Measurements from ENCODE around the gene MTRFR. TPM values are rescaled to one million over a fixed set of nuclear protein-coding genes. Genes with fewer than 3 reads are reported as not detected.

The MTRFR gene
- total RNA-seq, 1 donor from 2014 or later = 5.4 TPM

DNA sequence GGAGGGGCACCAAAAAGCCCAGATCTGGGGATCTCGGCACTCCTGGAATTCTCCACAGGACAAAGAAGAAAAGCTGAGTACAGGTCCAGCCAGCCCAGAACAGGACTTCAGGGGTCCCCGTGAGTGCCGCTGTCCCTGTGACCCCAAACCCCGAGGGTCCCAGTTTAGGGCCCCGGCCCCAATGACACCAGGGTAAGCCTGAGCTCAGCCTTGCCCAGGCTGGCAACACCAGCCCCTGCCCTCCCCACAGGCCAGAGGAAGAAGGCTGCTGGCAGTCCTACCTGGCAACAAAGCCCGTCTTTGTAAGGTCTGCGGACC, 36.6 kb downstream of the MTRFR start:
- DNase-seq (ENCODE audit: low spot score) = peak; percentile 83

DNA sequence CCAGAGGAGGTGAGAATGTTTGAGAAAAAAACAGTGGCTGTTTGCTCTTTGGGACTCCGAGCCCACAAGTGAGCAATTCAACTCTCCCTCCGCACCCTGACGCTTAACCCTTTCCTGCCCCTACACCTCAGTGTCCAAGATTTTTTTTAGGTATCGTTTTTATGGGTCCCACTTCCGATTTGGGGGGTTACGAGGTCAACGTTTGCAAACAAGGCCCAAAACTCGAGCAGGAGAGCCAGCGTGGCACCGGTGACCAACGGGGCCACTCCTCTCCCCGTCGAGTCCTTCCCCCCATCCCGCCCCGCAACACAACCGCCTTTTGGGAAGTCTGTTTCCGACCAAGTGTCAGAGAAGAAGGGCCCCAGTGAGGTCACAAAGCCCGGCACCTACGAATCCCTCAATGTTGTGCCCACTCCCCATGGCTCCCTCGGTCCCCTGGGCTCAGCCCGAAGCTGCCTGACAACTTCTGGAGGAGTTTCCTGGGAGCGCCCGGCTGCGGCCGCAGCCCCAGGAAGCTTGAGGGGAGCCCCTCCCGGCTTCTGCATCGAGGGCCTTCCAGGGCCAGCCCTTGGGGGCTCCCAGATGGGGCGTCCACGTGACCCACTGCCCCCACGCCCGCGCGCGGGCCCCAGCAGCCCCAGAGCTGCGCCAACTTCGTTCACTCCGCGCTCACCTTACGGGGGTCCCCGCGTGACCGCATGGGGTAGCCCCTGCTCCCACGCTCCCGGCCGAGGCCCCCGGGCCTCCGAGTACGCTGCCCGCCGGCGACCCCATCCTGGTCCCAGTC, 37.2 kb downstream of the MTRFR start:
- peak; percentile 90 for DNase-seq (ENCODE audit: low spot score)

DNA sequence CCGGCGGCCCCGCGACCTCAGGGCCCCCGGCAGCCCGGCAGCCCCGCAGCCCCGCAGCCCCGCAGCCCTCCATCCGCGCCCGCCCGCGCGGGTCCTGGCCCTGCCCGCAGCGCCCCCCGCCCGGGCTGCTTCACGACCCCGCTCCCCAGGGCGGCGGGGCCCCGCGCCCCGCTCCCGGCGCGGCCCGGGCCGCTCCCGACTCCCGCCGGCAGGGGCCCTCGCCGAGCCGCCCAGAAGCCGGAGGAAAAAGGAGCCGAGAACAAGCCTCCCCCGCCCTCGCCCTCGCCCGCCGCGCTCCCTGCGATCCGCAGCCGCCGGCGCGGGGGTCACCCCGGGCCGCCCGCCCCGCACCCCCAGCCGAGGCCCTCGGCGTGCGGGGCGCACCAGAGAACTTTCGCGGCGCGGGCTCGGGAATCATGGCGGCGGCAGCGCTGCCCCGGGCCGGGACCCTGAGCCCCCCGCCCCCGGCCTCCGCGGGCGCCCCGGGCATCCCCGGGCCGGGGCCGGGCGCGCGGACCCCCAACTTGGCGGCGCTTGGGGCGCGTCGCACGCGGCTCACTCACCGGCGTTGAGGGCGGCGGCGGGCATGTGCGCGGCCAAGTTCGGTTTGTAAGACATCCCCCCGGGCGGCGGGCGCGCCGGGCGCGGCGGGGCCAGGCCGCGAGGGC, 37.9 kb downstream of the MTRFR start:
- peak; percentile 91 for DNase-seq (ENCODE audit: low spot score)

DNA sequence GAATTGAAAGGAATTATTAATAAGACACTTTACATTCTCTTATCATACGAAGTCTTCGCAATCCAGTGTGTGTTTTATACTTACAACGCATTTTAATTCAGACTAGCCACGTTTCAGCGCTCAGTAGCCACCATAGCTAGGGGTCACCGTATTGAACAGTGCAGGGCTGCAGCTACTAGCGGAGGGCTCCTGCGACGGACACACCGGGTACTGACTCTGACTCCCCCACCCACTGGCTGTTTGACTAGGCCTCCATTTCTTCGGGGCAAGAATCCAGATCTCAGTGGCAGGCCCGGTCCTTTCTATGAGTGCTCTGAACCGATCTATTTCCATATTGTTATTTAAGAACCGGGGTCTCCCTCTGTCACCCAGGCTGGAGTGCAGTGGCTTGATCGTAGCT, 39.9 kb downstream of the MTRFR start:
- DNase-seq (ENCODE audit: low spot score) = no peak

DNA sequence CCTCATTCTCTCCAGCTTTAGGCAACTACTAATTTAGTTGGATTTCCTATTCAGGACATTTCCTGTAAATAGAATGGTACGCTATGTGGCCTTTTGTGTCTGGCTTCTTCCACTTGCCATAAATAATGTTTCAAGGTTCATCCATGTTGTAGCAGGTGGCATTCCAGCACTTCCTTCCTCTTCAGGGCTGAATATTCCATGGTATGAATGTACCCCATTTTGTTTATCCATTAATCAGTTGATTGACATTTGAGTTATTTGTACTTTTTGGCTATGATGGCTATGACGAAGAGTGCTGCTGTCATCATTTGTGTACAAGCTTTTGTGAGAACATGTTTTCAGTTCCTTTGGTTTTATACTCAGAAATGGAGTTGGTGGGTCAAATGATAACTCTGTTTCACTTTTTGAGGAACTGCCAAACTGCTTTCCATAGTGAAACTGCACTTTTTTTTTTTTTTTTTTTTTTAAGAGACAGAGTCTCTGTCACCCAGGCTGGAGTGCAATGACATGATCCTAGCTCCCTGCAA, 44.9 kb downstream of the MTRFR start:
- no peak for DNase-seq (ENCODE audit: low spot score)

DNA sequence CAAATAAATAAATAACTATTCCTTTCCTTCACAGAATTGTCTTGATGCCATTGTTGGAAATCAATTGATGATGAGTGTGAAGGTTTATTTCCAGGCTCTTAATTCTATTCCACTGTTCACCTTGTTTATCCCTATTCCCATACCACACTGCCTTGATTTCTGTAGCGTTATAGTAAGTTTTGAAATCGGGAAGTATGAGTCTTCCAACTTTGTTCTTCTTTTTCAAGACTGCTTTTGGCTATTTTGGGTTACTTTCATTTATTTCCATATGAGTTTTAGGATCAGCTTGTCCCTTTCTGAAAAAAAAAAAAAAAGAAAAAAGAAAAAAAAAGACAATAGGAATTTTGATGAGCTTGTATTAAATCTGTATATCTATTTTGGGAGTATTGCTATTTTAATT, 47.7 kb downstream of the MTRFR start:
- no peak for DNase-seq (ENCODE audit: low spot score)

GRCh38 chr12:123282111-123282510, 48.9 kb downstream of the MTRFR start:
- no peak for DNase-seq (ENCODE audit: low spot score)

DNA sequence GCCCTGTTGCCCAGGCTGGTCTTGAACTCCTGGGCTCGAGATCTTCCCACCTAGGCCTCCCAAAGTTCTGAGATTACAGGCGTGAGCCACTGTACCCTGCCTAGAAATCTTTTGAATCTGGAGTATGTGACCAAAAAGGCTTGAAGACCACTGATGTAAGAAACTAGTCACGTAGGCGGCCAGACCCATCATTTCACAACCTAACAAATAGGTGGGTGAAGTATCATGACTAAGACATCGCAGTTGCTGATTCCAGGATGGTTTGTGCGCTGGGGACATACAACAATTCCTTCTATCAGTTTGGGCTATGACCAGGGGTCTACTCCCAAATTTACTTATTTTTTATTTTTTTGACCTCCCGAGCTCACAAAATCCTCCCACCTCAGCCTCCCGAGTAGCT, 50.2 kb downstream of the MTRFR start:
- peak; percentile 24 for DNase-seq (ENCODE audit: low spot score)

GRCh38 chr12:123284669-123285068, 51.4 kb downstream of the MTRFR start:
- no peak for DNase-seq (ENCODE audit: low spot score)

DNA sequence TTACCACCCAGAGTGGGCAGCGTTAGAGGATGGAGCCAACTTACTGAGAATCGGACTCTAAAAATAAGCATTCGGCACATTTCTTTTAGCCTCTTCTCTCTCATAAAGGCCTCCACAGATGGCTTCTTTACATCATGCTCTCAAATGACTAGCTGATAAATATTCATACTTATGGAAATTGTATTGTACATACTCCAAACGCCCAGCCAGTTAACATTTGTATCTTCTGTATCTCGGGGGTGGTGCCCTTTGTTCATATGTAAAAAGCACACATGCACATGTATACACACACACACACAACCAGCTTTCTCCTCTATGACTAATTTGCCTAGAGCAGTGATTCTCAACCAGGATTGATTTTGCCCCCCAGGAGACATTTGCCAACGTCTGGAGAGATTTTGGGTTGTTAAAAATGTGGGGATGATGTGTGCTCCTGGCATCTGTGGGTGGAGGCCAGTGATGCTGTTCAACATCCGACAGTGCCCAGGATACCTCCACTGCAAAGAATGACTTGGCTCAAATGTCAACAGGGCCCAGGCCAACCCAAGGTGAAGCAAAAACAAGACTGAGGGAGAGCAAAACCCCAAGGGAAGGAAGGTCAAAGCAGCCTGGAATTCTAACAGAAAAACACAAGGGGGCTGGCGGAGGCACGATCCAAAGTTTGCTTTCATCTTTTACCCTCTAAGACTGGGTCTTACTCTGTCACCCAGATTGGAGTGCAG, 53.6 kb downstream of the MTRFR start:
- peak; percentile 41 for DNase-seq (ENCODE audit: low spot score)

- DNase-seq (ENCODE audit: low spot score) = peak; percentile 65
These were observed 55.6 kb downstream of the MTRFR start for GRCh38 chr12:123288751-123289346.

DNA sequence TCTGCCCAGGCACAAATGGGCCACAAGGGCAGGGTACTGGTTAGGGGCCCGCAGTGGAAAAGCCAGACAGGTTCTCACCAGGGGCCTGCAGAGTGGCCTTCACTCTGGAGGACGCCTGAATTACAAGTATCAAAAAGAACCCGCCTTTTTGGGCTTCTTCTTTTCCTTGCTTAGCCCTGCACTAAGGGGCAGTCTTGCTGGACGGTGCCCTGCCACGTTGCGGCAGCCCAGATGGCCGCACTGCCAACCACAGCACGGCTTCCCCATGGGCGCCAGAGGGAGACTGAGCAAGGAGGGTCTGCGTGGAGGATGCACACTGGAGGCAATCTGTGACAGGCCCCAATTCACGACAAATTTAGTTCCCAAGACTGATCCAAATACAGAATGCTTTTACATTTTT, 56.7 kb downstream of the MTRFR start:
- peak; percentile 37 for DNase-seq (ENCODE audit: low spot score)

DNA sequence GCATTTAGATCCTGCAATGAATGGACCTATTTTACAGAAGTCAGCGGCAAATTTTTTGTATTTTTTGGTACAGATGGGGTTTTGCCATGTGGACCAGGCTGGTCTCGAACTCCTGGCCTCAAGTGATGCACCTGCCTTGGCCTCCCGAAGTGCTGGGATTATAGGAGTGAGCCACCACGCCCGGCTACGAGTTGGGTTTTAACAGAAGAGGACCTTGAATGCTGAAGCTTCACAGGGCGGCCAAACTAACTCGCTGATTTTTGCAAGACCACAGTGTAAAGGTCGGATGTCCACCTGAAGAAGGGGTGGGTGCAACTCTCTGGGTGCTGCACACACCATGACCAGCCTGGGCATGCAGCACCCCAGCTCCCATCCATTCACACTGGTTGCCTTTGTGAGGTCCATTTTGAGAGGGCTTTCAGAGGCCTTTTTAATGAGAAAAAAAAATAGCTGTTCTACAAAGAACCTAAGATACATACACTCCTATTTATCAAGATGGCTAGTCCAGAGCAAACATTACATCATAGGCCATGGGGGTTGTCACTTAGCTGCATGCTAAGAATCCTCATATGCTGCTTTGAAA, 60.0 kb downstream of the MTRFR start:
- peak; percentile 62 for DNase-seq (ENCODE audit: low spot score)

DNA sequence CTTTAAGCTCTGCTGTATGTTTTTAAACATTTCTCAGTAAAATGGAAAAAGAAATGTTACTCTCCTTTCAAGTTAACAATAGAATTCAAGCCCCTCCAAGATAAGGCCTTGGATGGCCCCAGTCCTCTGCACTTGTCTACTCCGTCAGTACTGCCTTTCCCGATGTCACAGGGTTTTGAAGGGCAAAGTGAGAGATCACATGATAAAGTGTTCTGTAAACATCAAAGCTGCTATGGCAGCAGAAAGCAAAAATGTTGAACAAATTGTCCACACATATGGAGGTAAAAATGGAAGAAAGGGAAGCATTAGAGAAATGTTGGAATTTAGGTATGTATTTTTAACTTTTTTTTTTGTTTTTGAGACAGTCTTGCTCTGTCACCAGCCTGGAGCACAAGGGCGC, 71.9 kb downstream of the MTRFR start:
- DNase-seq (ENCODE audit: low spot score) = no peak

GRCh38 chr12:123306200-123306599, 73.0 kb downstream of the MTRFR start:
- no peak for DNase-seq (ENCODE audit: low spot score)

Other genes starting within 250 kb of the MTRFR start
- 23.1 TPM for gene PITPNM2, start 82.3 kb upstream of the MTRFR start, total RNA-seq
- 12.8 TPM for gene MPHOSPH9, start 295 bp upstream of the MTRFR start, total RNA-seq
- 105 TPM for gene CDK2AP1, start 38.4 kb downstream of the MTRFR start, total RNA-seq
- gene SBNO1, start 131.4 kb downstream of the MTRFR start, total RNA-seq = 28.5 TPM
- 39.9 TPM for gene KMT5A, start 150.7 kb downstream of the MTRFR start, total RNA-seq
- gene RILPL2, start 203.2 kb downstream of the MTRFR start, total RNA-seq = 10.4 TPM
- 18.3 TPM for gene SNRNP35, start 224.7 kb downstream of the MTRFR start, total RNA-seq